K562 (cell line): ENCODE measurements around the gene ECHDC1. TPM values are rescaled to one million over a fixed set of nuclear protein-coding genes. Genes with fewer than 3 reads are reported as not detected.

Source experiments
- ATF1 ChIP-seq, 2 experiments: fragments of 450-650 bp in 1 of 2; IDR thresholded peaks; 2 replicates each; pipeline ENCODE4 v1.6.1; 2016; ENCODE audit warnings: missing compliant biosample characterization in 1 of 2, missing genetic modification characterization in 1 of 2
- CREBBP ChIP-seq: IDR thresholded peaks from one replicate; pipeline ENCODE4 v1.6.1; 2012; ENCODE audit warnings: low read depth, mild to moderate bottlenecking, control low read depth, inconsistent platforms, low read length
- EHMT2 ChIP-seq: fragments of 450-650 bp; IDR thresholded peaks from 2 replicates; pipeline ENCODE4 v1.6.1; 2018; ENCODE audit warnings: antibody characterized with exemption
- ETV1 ChIP-seq: fragments of 450-650 bp; conservative IDR thresholded peaks from 2 replicates; pipeline ENCODE4 v1.6.1; 2016; ENCODE audit warnings: missing genetic modification characterization, control low read depth, low read depth, missing compliant biosample characterization
- GTF2E2 ChIP-seq: fragments of 200-800 bp; sonication (Bioruptor generic); IDR thresholded peaks from 2 replicates; pipeline ENCODE4 v1.6.1; 2016; ENCODE audit warnings: missing genetic modification characterization, missing compliant biosample characterization
- HMGN3 ChIP-seq: IDR thresholded peaks from 2 replicates; pipeline ENCODE4 v1.6.1; 2011; ENCODE audit warnings: borderline replicate concordance, low read depth, mild to moderate bottlenecking, mixed read lengths, low read length; ENCODE audit not compliant: insufficient read length; ENCODE audit errors: extremely low read depth
- JUN ChIP-seq, 2 experiments: sonication (generic) in 1 of 2; formaldehyde crosslinking in 1 of 2; IDR thresholded peaks; 2 replicates each; pipeline versions ENCODE4 v1.6.1 to v1.8.0; 2012 to 2022; ENCODE audit warnings: borderline replicate concordance in 2 of 2, mild to moderate bottlenecking in 2 of 2, improper control_type of control experiment in 1 of 2, low read depth in 1 of 2, low read length in 1 of 2, missing genetic modification reagents in 1 of 2
- L3MBTL2 ChIP-seq: fragments of 450-650 bp; IDR thresholded peaks from 2 replicates; pipeline ENCODE4 v1.6.1; 2016; ENCODE audit warnings: mild to moderate bottlenecking, moderate library complexity
- PHF21A ChIP-seq: fragments of 450-650 bp; IDR thresholded peaks from 2 replicates; pipeline ENCODE4 v1.6.1; 2017; ENCODE audit warnings: low read depth, borderline replicate concordance
- RAD51 ChIP-seq: fragments of 450-650 bp; IDR thresholded peaks from 2 replicates; pipeline ENCODE4 v1.7.1; 2016; ENCODE audit warnings: low read depth, mild to moderate bottlenecking, borderline replicate concordance
- SIN3A ChIP-seq, 2 experiments: fragments of 150-350 bp in 1 of 2; IDR thresholded peaks; 2 replicates each; pipeline ENCODE4 v1.6.1; 2011 to 2016; ENCODE audit warnings: borderline replicate concordance in 2 of 2, low read depth in 2 of 2, low read length in 2 of 2, mild to moderate bottlenecking in 2 of 2, moderate library complexity in 2 of 2; ENCODE audit not compliant: control insufficient read depth in 1 of 2
- SMARCE1 ChIP-seq: fragments of 450-650 bp; IDR thresholded peaks from 2 replicates; pipeline ENCODE4 v1.7.1; 2016; ENCODE audit warnings: mild to moderate bottlenecking
- ZNF121 ChIP-seq: sonication (generic); formaldehyde crosslinking; conservative IDR thresholded peaks from 2 replicates; pipeline ENCODE4 v1.8.0; 2022; ENCODE audit warnings: missing genetic modification reagents
- ZNF133 ChIP-seq: fragments of 250-450 bp; sonication (Bioruptor Pico); IDR thresholded peaks from 2 replicates; pipeline ENCODE4 v1.4.0; 2020; ENCODE audit warnings: mild to moderate bottlenecking
- polyA plus RNA-seq, 8 experiments: library from polyadenylated mRNA; depleted of rRNA in 4 of 8; stranded (reverse) in 5 of 8; unstranded in 3 of 8; fragments of >200 nt; fragmentation: Nextera tagmentation in 2 of 8; fragmentation: Illumina TruSeq in 1 of 8; extraction: Ambion mirVana in 2 of 8; extraction: Trizol in 1 of 8; gene quantifications; 2 replicates each; pipeline versions ENCODE4 v1.2.1 to v1.2.3, GENCODE V29; 2011 to 2014; ENCODE audit warnings: inconsistent platforms in 1 of 8, missing spikeins in 1 of 8
- total RNA-seq, 7 experiments: library from RNA; depleted of rRNA in 6 of 7; stranded (reverse); fragments of >200 nt in 6 of 7; fragmentation: Illumina TruSeq in 2 of 7; extraction: Trizol in 2 of 7; gene quantifications; 2 replicates each; pipeline versions ENCODE4 v1.2.1 to v1.2.3, GENCODE V29; 2011 to 2021; ENCODE audit warnings: low replicate concordance in 1 of 7
- TF ChIP-seq, protein P1 (sequence below): fragments of 450-650 bp; formaldehyde crosslinking; IDR thresholded peaks from 2 replicates; pipeline ENCODE4 v1.4.0; 2020; ENCODE audit warnings: mild to moderate bottlenecking, mixed read lengths
- TF ChIP-seq, protein P2 (sequence below): fragments of 450-650 bp; formaldehyde crosslinking; IDR thresholded peaks from 2 replicates; pipeline ENCODE4 v1.4.0; 2022; ENCODE audit warnings: missing genetic modification characterization
- TF ChIP-seq, protein P3 (sequence below): sonication (generic); formaldehyde crosslinking; IDR thresholded peaks from 2 replicates; pipeline ENCODE4 v1.5.0; 2020; ENCODE audit warnings: missing genetic modification reagents
- TF ChIP-seq, protein P4 (sequence below): sonication (generic); formaldehyde crosslinking; IDR thresholded peaks from 2 replicates; pipeline ENCODE4 v1.8.1; 2023; ENCODE audit warnings: mild to moderate bottlenecking, missing genetic modification reagents
- TF ChIP-seq, protein P5 (sequence below), 2 experiments: fragments of 450-650 bp; conservative IDR thresholded peaks; 2 replicates each; pipeline ENCODE4 v1.6.1; 2017; ENCODE audit warnings: mild to moderate bottlenecking in 2 of 2, moderate library complexity in 2 of 2

Gene ECHDC1
- total and polyA plus RNA-seq, 9 of the 15 experiments (the other 6 are each of a cell fraction or from before 2014, with no cell fraction given) = 58.0 to 105 (median 78.6) TPM

DNA sequence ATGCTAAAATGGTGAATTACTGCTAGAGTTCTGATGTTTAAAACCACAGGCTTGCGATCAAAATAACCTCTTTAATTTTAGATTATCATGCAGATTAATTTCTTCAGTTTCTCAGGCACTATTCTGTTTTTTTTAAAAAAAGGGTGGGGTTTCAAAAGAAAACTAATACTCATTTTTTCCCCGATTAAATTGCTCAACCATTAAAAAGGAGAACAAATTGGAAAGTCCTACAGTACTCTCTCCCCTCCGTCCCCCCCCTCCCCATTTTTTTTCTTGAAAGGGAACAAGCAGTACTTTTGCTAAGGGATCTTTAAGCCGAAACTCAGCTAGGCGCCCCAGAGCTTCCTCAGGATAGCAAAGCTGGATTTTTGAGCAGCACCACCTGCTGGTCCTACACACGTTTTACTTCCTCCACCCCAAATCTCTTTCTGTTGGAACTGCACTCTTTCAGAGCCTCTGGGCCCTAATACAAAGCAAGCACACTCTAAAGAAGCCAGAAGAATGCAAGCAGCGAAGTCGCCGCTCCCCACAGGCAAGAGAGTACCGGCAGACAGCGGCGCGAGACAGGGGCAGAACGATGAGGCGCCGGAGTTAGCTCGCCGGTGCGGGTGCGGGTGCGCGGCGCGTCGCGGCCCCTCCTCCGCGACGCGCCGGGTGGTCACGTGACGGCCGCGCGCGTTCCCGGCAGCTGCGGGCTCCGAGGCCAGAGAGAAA, 77.1 kb downstream of the ECHDC1 start, which contains the start of gene RNF146 (continued):
- TF ChIP-seq SIN3A (IDR thresholded peaks at IDR 0.05; ENCODE audit: borderline replicate concordance in 2 of 2, control insufficient read depth in 1 of 2, low read depth in 2 of 2, low read length in 2 of 2) (no peak; a peak in 1 of 4 replicates), ATF1 (CRISPR knock-in tag; IDR thresholded peaks at IDR 0.05) (no peak), ATF1 (tag; IDR thresholded peaks at IDR 0.05) (peak; percentile 85), SMARCE1 (peak; percentile 46; the same call in 1 of the 2 replicates), JUN (IDR thresholded peaks at IDR 0.05; ENCODE audit: borderline replicate concordance, low read depth, low read length) (no peak), JUN (CRISPR knock-in tag; IDR thresholded peaks at IDR 0.05; ENCODE audit: borderline replicate concordance) (no peak), ZNF121 (CRISPR knock-in tag) (no peak), CREBBP (no peak), PHF21A (peak; percentile 52; the same call in 1 of the 2 replicates), GTF2E2 (tag) (peak; percentile 90), ETV1 (tag) (peak; percentile 78), ZNF133 (CRISPR knock-in tag) (no peak), EHMT2 (peak; percentile 59), L3MBTL2 (peak; percentile 73), HMGN3 (peak; percentile 79), RAD51 (peak; percentile 94)
- TF ChIP-seq, protein P1, sequence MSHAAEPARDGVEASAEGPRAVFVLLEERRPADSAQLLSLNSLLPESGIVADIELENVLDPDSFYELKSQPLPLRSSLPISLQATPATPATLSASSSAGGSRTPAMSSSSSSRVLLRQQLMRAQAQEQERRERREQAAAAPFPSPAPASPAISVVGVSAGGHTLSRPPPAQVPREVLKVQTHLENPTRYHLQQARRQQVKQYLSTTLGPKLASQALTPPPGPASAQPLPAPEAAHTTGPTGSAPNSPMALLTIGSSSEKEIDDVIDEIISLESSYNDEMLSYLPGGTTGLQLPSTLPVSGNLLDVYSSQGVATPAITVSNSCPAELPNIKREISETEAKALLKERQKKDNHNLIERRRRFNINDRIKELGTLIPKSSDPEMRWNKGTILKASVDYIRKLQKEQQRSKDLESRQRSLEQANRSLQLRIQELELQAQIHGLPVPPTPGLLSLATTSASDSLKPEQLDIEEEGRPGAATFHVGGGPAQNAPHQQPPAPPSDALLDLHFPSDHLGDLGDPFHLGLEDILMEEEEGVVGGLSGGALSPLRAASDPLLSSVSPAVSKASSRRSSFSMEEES (CRISPR knock-in tag) = peak; percentile 99
- TF ChIP-seq, protein P2, sequence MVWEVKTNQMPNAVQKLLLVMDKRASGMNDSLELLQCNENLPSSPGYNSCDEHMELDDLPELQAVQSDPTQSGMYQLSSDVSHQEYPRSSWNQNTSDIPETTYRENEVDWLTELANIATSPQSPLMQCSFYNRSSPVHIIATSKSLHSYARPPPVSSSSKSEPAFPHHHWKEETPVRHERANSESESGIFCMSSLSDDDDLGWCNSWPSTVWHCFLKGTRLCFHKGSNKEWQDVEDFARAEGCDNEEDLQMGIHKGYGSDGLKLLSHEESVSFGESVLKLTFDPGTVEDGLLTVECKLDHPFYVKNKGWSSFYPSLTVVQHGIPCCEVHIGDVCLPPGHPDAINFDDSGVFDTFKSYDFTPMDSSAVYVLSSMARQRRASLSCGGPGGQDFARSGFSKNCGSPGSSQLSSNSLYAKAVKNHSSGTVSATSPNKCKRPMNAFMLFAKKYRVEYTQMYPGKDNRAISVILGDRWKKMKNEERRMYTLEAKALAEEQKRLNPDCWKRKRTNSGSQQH (CRISPR knock-in tag) = no peak
- TF ChIP-seq, protein P3, sequence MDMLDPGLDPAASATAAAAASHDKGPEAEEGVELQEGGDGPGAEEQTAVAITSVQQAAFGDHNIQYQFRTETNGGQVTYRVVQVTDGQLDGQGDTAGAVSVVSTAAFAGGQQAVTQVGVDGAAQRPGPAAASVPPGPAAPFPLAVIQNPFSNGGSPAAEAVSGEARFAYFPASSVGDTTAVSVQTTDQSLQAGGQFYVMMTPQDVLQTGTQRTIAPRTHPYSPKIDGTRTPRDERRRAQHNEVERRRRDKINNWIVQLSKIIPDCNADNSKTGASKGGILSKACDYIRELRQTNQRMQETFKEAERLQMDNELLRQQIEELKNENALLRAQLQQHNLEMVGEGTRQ (CRISPR knock-in tag) = peak; percentile 91
- TF ChIP-seq, protein P4, sequence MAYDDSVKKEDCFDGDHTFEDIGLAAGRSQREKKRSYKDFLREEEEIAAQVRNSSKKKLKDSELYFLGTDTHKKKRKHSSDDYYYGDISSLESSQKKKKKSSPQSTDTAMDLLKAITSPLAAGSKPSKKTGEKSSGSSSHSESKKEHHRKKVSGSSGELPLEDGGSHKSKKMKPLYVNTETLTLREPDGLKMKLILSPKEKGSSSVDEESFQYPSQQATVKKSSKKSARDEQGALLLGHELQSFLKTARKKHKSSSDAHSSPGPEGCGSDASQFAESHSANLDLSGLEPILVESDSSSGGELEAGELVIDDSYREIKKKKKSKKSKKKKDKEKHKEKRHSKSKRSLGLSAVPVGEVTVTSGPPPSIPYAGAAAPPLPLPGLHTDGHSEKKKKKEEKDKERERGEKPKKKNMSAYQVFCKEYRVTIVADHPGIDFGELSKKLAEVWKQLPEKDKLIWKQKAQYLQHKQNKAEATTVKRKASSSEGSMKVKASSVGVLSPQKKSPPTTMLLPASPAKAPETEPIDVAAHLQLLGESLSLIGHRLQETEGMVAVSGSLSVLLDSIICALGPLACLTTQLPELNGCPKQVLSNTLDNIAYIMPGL (CRISPR knock-in tag) = no peak
- TF ChIP-seq, protein P5, sequence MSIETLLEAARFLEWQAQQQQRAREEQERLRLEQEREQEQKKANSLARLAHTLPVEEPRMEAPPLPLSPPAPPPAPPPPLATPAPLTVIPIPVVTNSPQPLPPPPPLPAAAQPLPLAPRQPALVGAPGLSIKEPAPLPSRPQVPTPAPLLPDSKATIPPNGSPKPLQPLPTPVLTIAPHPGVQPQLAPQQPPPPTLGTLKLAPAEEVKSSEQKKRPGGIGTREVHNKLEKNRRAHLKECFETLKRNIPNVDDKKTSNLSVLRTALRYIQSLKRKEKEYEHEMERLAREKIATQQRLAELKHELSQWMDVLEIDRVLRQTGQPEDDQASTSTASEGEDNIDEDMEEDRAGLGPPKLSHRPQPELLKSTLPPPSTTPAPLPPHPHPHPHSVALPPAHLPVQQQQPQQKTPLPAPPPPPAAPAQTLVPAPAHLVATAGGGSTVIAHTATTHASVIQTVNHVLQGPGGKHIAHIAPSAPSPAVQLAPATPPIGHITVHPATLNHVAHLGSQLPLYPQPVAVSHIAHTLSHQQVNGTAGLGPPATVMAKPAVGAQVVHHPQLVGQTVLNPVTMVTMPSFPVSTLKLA (conservative IDR thresholded peaks at IDR 0.05) = peak; percentile 59 to 76; a peak in 3 of 4 replicates
